HepG2 (cell line): Measurements from ENCODE around the gene MAGIX. TPM values are rescaled to one million over a fixed set of nuclear protein-coding genes. Genes with fewer than 3 reads are reported as not detected.

Experiments
- ARID3A ChIP-seq: IDR thresholded peaks from 2 replicates; pipeline ENCODE4 v1.6.1; 2012; ENCODE audit warnings: low read depth, low read length, improper control_type of control experiment
- FOXO4 ChIP-seq: sonication (generic); formaldehyde crosslinking; conservative IDR thresholded peaks from 2 replicates; pipeline ENCODE4 v1.8.1; 2023; ENCODE audit warnings: missing genetic modification reagents
- HOXA3 ChIP-seq: sonication (generic); formaldehyde crosslinking; IDR thresholded peaks from 2 replicates; pipeline ENCODE4 v1.5.0; 2020; ENCODE audit warnings: missing genetic modification reagents
- NFYC ChIP-seq: IDR thresholded peaks from 2 replicates; pipeline ENCODE4 v1.6.1; 2016; ENCODE audit warnings: missing genetic modification reagents, missing compliant biosample characterization
- SKI ChIP-seq: fragments of 450-650 bp; IDR thresholded peaks from one replicate; pipeline ENCODE4 v1.6.1; 2018; ENCODE audit warnings: mild to moderate bottlenecking; ENCODE audit not compliant: partially characterized antibody
- SMAD9 ChIP-seq: sonication (generic); formaldehyde crosslinking; IDR thresholded peaks from 2 replicates; pipeline ENCODE4 v1.5.1; 2020; ENCODE audit warnings: mild to moderate bottlenecking, missing genetic modification reagents
- SP140L ChIP-seq: sonication (generic); formaldehyde crosslinking; IDR thresholded peaks from 2 replicates; pipeline ENCODE4 v1.4.0; 2020; ENCODE audit warnings: missing genetic modification reagents, borderline replicate concordance
- SP4 ChIP-seq: sonication (generic); formaldehyde crosslinking; IDR thresholded peaks from 2 replicates; pipeline ENCODE4 v1.8.1; 2023; ENCODE audit warnings: mild to moderate bottlenecking, missing genetic modification reagents
- SRY ChIP-seq: sonication (generic); formaldehyde crosslinking; IDR thresholded peaks from 2 replicates; pipeline ENCODE4 v1.8.0; 2022; ENCODE audit warnings: mild to moderate bottlenecking, missing genetic modification reagents
- TCF7 ChIP-seq: sonication (generic); IDR thresholded peaks from 2 replicates; pipeline ENCODE4 v1.6.1; 2016; ENCODE audit warnings: antibody characterized with exemption, low read depth
- ZBTB39 ChIP-seq: sonication (generic); formaldehyde crosslinking; IDR thresholded peaks from 2 replicates; pipeline ENCODE4 v1.5.0; 2020; ENCODE audit warnings: missing genetic modification reagents
- ZBTB42 ChIP-seq: sonication (generic); formaldehyde crosslinking; IDR thresholded peaks from 2 replicates; pipeline ENCODE4 v1.5.0; 2020; ENCODE audit warnings: mild to moderate bottlenecking, missing genetic modification reagents
- ZFP36L1 ChIP-seq: sonication (generic); formaldehyde crosslinking; IDR thresholded peaks from 2 replicates; pipeline ENCODE4 v1.8.0; 2022; ENCODE audit warnings: mild to moderate bottlenecking, missing genetic modification reagents, moderate library complexity
- ZNF12 ChIP-seq: sonication (generic); formaldehyde crosslinking; IDR thresholded peaks from 2 replicates; pipeline ENCODE4 v1.5.0; 2020; ENCODE audit warnings: missing genetic modification reagents
- ZNF180 ChIP-seq: sonication (generic); formaldehyde crosslinking; IDR thresholded peaks from 2 replicates; pipeline ENCODE4 v1.4.0; 2020; ENCODE audit warnings: low read depth, missing genetic modification reagents, borderline replicate concordance
- ZNF280D ChIP-seq: sonication (generic); formaldehyde crosslinking; IDR thresholded peaks from 2 replicates; pipeline ENCODE4 v1.5.1; 2020; ENCODE audit warnings: mild to moderate bottlenecking, missing genetic modification reagents
- ZNF660 ChIP-seq: sonication (generic); formaldehyde crosslinking; IDR thresholded peaks from 2 replicates; pipeline ENCODE4 v1.5.1; 2020; ENCODE audit warnings: mild to moderate bottlenecking, low read depth, missing genetic modification reagents, borderline replicate concordance
- ZNF678 ChIP-seq: sonication (generic); formaldehyde crosslinking; IDR thresholded peaks from 2 replicates; pipeline ENCODE4 v1.4.0; 2020; ENCODE audit warnings: mild to moderate bottlenecking, missing genetic modification reagents
- ZNF781 ChIP-seq: sonication (generic); formaldehyde crosslinking; IDR thresholded peaks from 2 replicates; pipeline ENCODE4 v1.5.1; 2020; ENCODE audit warnings: borderline replicate concordance, mild to moderate bottlenecking, missing genetic modification reagents; ENCODE audit errors: not compliant biosample characterization
- polyA plus RNA-seq, 8 experiments: library from polyadenylated mRNA; depleted of rRNA in 3 of 8; stranded (reverse) in 7 of 8; unstranded in 1 of 8; fragments of >200 nt; fragmentation: Illumina TruSeq in 4 of 8; extraction: Trizol in 4 of 8; gene quantifications; 2 replicates each; pipeline versions ENCODE4 v1.2.1 to v1.2.3, GENCODE V29; 2011 to 2016; ENCODE audit warnings: low read depth in 4 of 8, missing spikeins in 1 of 8, mixed read lengths in 1 of 8; ENCODE audit not compliant: insufficient read depth in 1 of 8
- total RNA-seq, 5 experiments: library from RNA; depleted of rRNA; stranded (reverse); fragments of >200 nt; fragmentation: Illumina TruSeq; extraction: Trizol; gene quantifications; 2 replicates each; pipeline ENCODE4 v1.2.3, GENCODE V29; 2016; ENCODE audit warnings: low read depth in 1 of 5

The MAGIX gene
- total and polyA plus RNA-seq, 2 of the 13 experiments (the other 11 are each of a cell fraction or from before 2014, with no cell fraction given), result 0.63 to 1.2 TPM

GRCh38 chrX:49186125-49187027, 23.8 kb downstream of the MAGIX start, which contains the start of gene PRICKLE3 (continued):
- TF ChIP-seq ZNF280D (no peak), ZBTB39 (CRISPR knock-in tag) (no peak), FOXO4 (CRISPR knock-in tag) (0 out of 2 replicates have a peak, but pooled peaks have one; percentile 83), ZNF180 (CRISPR knock-in tag) (no peak), ZNF678 (CRISPR knock-in tag) (no peak), ZNF12 (no peak), HOXA3 (CRISPR knock-in tag) (peak; percentile 70), SKI (no peak), SMAD9 (CRISPR knock-in tag) (no peak), ZBTB42 (CRISPR knock-in tag) (no peak), NFYC (CRISPR knock-in tag) (no peak), ZNF660 (CRISPR knock-in tag) (no peak), ZNF781 (no peak), ZFP36L1 (CRISPR knock-in tag) (no peak), SP140L (CRISPR knock-in tag) (no peak), SRY (no peak), SP4 (CRISPR knock-in tag) (peak; percentile 89), TCF7 (no peak), ARID3A (no peak)
